Osteoblast (primary cell): ENCODE results near the gene NEU3. TPM values are rescaled to one million over a fixed set of nuclear protein-coding genes. Genes with fewer than 3 reads are reported as not detected.

Source experiments
- DNase-seq: peaks from one replicate; pipeline ENCODE4 v3.0.0; 2011; ENCODE audit warnings: low spot score, mixed read lengths; ENCODE audit not compliant: insufficient read length; ENCODE audit errors: missing footprints
- H2AFZ ChIP-seq: 2 replicates; pipeline ENCODE4 v1.6.0; 2011; ENCODE audit warnings: mild to moderate bottlenecking, low read length
- H3K27ac ChIP-seq: 2 replicates; pipeline ENCODE4 v1.5.1; 2011; ENCODE audit warnings: mild to moderate bottlenecking, low read depth, low read length, moderate library complexity
- H3K27me3 ChIP-seq: 2 replicates; pipeline ENCODE4 v1.6.0; 2012; ENCODE audit warnings: mild to moderate bottlenecking, control low read depth, inconsistent platforms, low read length, moderate library complexity; ENCODE audit not compliant: insufficient read depth
- H3K36me3 ChIP-seq: 2 replicates; pipeline ENCODE4 v1.5.1; 2011; ENCODE audit warnings: mild to moderate bottlenecking, low read length, control low read depth, moderate library complexity; ENCODE audit not compliant: insufficient read depth
- H3K4me1 ChIP-seq: 2 replicates; pipeline ENCODE4 v1.5.1; 2011; ENCODE audit warnings: mild to moderate bottlenecking, low read length, control low read depth, moderate library complexity; ENCODE audit not compliant: insufficient read depth
- H3K4me2 ChIP-seq: 2 replicates; pipeline ENCODE4 v1.6.0; 2011; ENCODE audit warnings: mild to moderate bottlenecking, low read length; ENCODE audit not compliant: insufficient read depth
- H3K4me3 ChIP-seq: fragments of 200-600 bp; sonication (generic); 3 replicates; pipeline ENCODE4 v1.5.1; 2012; ENCODE audit warnings: mild to moderate bottlenecking, low read length, inconsistent platforms; ENCODE audit not compliant: insufficient read depth
- H3K79me2 ChIP-seq: 2 replicates; pipeline ENCODE4 v1.6.0; 2012; ENCODE audit warnings: mild to moderate bottlenecking, low read length, control low read depth, inconsistent platforms; ENCODE audit not compliant: insufficient read depth
- H3K9me3 ChIP-seq: 2 replicates; pipeline ENCODE4 v1.5.1; 2011; ENCODE audit warnings: low read depth, low read length, control low read depth
- H4K20me1 ChIP-seq: 2 replicates; pipeline ENCODE4 v1.6.0; 2012; ENCODE audit warnings: mild to moderate bottlenecking, low read length, control low read depth; ENCODE audit not compliant: insufficient read depth
- CTCF ChIP-seq: IDR thresholded peaks from 2 replicates; pipeline ENCODE4 v1.5.1; 2011; ENCODE audit warnings: mild to moderate bottlenecking, low read depth, low read length, moderate library complexity; ENCODE audit errors: extremely low read depth
- total RNA-seq: library from RNA; depleted of rRNA; stranded (reverse); fragments of >200 nt; gene quantifications from 2 replicates; pipeline ENCODE4 v1.2.3, GENCODE V29; 2012

NEU3 gene
- total RNA-seq, 1 donor = 6.9 TPM

GRCh38 chr11:74990941-74991340, 2.2 kb downstream of the NEU3 start:
- peaks cover 17% of the 10 kb centered on the region for H3K36me3 ChIP-seq
- no peak for TF ChIP-seq CTCF
- H3K4me1 ChIP-seq = peaks cover 12% of the 10 kb centered on the region
- no peak overlapping the region for H3K27ac ChIP-seq
- H2AFZ ChIP-seq = no peak overlapping the region
- H3K4me3 ChIP-seq = no peak overlapping the region
- no peaks in the 10 kb centered on the region for H3K9me3 ChIP-seq
- peak overlapping the region; percentile 13 for H3K4me2 ChIP-seq
- no peak for DNase-seq
- H3K79me2 ChIP-seq = peaks cover 8% of the 10 kb centered on the region
- no peaks in the 10 kb centered on the region for H3K27me3 ChIP-seq
- H4K20me1 ChIP-seq = no peaks in the 10 kb centered on the region

- Histone ChIP-seq H2AFZ (no peak overlapping the region), H3K79me2 (peaks cover 8% of the 10 kb centered on the region), H3K27ac (no peak overlapping the region), H3K4me1 (peaks cover 12% of the 10 kb centered on the region), H3K36me3 (peaks cover 19% of the 10 kb centered on the region), H3K4me2 (no peak overlapping the region), H3K9me3 (no peaks in the 10 kb centered on the region), H4K20me1 (no peaks in the 10 kb centered on the region), H3K4me3 (no peak overlapping the region), H3K27me3 (no peaks in the 10 kb centered on the region)
- no peak for TF ChIP-seq CTCF
- no peak for DNase-seq
Observed at GRCh38 chr11:74992852-74993251, 4.1 kb downstream of the NEU3 start.

- Histone ChIP-seq H3K9me3 (no peaks in the 10 kb centered on the region), H4K20me1 (no peaks in the 10 kb centered on the region), H3K4me2 (no peak overlapping the region), H3K4me3 (no peak overlapping the region), H2AFZ (no peak overlapping the region), H3K4me1 (no peaks in the 10 kb centered on the region), H3K27ac (no peak overlapping the region), H3K27me3 (no peaks in the 10 kb centered on the region), H3K36me3 (peaks cover 14% of the 10 kb centered on the region), H3K79me2 (no peaks in the 10 kb centered on the region)
- no peak for TF ChIP-seq CTCF
- DNase-seq = no peak
Observed at GRCh38 chr11:75000975-75001354, 12.2 kb downstream of the NEU3 start.

- Histone ChIP-seq H4K20me1 (no peaks in the 10 kb centered on the region), H3K9me3 (no peaks in the 10 kb centered on the region), H3K27me3 (no peaks in the 10 kb centered on the region), H3K36me3 (peaks cover 19% of the 10 kb centered on the region), H3K4me2 (no peak overlapping the region), H3K79me2 (no peaks in the 10 kb centered on the region), H3K4me1 (no peaks in the 10 kb centered on the region), H3K27ac (no peak overlapping the region), H2AFZ (no peak overlapping the region), H3K4me3 (no peak overlapping the region)
- no peak for TF ChIP-seq CTCF
- no peak for DNase-seq
Observed at GRCh38 chr11:75001686-75002085, 13.0 kb downstream of the NEU3 start.
